OCI-LY3 (cell line): ENCODE measurements around the gene NDE1.

Source experiments
- EZH2phosphoT487 ChIP-seq: fragments of 200-600 bp; shearing (Covaris generic); IDR thresholded peaks from 2 replicates; pipeline ENCODE4 v1.6.1; 2018; ENCODE audit warnings: antibody characterized with exemption, mixed run types, low read depth
- TF ChIP-seq, protein P1 (sequence below): fragments of 200-600, 300-600 bp; sonication (generic); IDR thresholded peaks from 2 replicates; pipeline ENCODE4 v1.5.1; 2014; ENCODE audit warnings: antibody characterized with exemption, low read length, low read depth

DNA sequence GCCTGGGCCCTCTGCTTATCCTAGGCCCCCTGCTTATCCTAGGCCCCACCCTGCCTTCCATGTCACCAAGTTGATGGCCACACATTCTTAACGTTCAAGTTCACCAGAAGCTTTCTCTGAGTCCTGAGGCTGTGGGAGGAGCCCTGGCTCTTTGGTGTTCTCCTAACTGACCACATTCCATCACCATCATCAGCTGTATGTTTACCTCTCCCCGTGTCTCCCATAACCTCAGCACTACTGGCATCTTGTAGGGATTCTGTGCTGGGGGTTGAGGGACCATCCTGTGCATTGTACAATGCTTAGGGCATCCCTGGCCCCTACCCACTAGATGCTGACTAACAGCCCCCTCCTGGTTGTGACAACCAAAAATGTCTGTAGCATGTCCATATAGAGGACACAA is 99.3 kb downstream of the NDE1 start:
- TF ChIP-seq, protein P1, sequence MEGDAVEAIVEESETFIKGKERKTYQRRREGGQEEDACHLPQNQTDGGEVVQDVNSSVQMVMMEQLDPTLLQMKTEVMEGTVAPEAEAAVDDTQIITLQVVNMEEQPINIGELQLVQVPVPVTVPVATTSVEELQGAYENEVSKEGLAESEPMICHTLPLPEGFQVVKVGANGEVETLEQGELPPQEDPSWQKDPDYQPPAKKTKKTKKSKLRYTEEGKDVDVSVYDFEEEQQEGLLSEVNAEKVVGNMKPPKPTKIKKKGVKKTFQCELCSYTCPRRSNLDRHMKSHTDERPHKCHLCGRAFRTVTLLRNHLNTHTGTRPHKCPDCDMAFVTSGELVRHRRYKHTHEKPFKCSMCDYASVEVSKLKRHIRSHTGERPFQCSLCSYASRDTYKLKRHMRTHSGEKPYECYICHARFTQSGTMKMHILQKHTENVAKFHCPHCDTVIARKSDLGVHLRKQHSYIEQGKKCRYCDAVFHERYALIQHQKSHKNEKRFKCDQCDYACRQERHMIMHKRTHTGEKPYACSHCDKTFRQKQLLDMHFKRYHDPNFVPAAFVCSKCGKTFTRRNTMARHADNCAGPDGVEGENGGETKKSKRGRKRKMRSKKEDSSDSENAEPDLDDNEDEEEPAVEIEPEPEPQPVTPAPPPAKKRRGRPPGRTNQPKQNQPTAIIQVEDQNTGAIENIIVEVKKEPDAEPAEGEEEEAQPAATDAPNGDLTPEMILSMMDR, result no peak
- TF ChIP-seq EZH2phosphoT487, result no peak
